Activated T-cell treated with anti-CD3 and anti-CD28 coated beads, Interleukin-2, amount 50 U/mL, for 48 hours (primary cell): ENCODE data around the gene GASK1B.

Source experiments
- DNase-seq, 2 experiments: peaks; one replicate each; pipeline ENCODE4 v3.0.0-alpha.2; 2020

Gene GASK1B

DNA sequence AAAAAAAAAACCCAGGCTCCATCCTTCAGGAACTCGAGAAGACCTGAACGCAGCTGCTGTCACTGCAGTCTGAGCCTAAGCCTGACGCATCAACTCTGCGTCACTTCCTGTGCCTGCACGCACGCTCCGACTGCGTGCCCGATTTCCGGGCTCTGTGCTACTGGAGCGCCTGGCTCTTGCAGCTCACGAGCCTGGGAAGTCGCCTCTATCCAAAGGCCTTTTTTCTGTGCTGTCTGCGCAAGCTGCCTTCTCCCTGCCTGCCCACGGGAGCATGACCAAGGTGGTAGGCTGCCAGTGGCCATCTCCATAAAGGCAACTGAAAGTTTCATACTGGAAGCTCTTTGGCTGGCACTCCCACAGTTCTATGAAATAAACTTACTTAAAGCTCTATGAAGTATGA is 9.9 kb upstream of the GASK1B start:
- DNase-seq = no peak

DNA sequence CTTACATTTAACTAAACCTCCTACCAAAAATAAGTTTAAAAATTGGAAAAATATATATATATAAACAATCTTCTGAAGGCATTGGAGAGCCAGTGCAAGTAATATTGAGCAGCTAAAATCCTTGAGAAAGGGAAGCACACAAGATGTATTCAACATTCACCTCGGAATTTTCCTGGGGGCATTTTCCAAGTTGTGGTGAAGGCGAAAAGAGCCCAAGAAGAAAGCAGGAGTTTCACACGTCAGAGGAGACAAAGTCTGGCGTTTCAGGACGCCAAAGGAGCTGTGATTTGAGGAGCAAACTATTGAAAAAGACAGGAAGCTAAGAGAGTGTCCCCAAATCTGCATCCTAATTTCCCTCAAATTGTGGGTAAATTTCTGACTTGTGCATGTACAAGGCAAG is 9.1 kb upstream of the GASK1B start:
- no peak for DNase-seq

DNA sequence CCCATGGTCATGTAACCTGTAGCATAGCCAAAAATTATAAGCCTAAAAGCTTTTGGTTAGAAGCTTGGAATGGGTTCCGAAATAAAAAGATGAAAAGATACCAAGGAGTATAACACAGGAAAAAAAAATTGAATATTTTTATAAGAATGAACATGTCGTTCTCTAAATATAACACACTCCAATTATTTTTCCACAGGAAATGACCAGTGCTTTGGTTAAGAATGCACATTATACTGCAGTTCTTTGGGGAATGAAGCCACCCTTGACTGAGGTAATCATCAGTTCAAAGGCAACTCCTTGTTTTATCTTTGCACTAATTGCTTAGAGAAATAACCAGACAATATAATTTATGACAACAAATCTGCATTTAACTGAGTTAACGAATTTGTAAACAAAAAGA is 6.6 kb upstream of the GASK1B start:
- DNase-seq = no peak

- DNase-seq = no peak
Observed at GRCh38 chr4:158176776-158177175, 4.0 kb upstream of the GASK1B start.

DNA sequence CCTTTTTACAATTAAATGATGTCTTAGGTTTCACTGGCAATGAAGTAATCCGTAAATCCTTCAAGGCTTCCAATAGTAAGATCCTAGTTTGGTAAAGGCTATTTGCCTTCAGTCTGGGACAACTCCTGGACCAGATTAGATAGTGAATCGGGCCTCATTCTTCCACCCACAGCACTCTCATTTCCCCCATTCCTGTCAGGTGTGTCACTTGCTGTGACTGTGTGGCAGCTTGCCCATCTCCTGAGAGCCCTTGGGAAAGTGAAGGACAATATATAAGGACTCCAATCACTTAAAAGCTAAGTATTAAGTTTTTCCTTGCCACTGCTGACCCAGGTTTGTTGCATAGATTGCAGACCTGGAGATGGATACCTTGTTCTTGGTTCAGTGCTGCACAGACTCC is 3.3 kb upstream of the GASK1B start:
- no peak for DNase-seq

DNA sequence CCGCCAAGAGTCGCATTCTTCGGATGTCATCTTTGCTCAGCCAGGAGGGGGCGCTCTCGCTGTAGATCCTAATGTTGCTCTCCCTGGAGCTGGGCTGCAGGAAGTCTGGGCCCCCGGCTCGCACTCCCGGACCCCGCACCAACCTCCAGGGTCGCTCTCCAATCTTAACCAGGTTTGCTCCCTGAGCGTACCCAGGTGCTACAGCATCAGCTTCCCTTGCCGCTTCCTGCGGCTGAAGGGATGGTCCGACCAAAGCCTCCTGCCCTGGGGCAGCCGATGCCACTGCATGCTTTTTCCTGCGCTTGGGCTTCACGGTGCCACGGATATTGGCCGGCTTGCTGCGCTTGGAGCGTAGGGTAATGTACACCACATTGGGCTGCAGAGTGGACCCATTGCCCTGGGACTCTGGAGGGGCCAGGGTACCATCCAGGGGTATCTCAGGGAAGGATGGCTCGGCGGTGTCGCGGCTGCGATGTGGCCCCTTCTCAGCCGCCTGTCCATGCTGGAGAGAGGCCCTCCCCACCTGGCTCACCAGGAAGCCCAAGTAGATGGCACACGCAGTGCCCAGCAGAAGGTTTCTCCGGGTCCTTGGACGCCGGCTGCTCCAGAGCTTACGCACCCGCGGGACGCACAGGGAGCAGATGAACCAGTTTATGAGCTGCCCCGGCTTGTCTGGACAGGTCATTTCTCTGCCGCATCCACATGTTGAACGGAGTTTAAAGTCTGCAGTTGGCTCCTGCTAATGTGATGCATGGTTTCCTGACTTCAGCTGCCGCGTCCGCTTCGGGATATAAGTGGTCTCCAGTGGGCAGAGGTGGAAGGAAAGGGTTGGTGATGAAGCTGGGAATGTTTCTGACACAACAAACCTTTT is 1.9 kb downstream of the GASK1B start:
- DNase-seq = peak; percentile 52 to 61

DNA sequence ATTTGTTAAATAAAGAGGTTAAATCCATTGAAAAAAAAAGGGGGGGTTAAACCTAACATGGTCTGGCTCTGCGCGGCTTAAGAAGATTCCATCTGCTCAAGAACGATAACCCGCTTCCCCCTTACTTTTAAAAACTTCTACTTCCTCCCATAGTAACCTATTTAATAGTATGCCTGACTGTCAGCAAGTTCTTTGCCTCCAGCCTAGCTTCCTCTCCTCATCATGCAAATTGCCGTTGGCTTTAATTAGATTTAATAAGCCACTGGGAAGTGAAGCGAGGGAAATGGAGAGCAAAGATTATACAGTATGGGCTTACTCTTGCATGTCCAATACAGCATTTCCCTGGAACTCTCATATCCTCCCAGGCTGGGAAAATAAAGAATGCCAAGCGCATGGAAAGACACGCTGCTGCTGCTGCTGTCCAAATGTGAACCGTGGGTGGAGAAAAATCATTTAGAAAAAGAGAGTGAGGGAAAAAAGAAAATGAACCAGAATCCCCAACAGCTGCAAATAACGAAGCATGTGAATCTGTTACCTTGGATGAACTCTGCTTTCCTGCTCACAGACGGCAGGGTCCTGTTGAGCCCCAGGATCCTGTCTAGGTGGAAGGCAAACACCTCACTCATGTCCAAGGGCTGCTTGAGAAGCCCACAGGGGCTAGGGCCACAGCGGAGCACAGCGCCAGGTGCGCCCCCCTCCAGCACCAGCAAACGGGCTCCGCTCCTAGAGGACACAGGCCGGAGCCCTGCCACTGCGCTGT is 2.7 kb downstream of the GASK1B start:
- DNase-seq = no peak

DNA sequence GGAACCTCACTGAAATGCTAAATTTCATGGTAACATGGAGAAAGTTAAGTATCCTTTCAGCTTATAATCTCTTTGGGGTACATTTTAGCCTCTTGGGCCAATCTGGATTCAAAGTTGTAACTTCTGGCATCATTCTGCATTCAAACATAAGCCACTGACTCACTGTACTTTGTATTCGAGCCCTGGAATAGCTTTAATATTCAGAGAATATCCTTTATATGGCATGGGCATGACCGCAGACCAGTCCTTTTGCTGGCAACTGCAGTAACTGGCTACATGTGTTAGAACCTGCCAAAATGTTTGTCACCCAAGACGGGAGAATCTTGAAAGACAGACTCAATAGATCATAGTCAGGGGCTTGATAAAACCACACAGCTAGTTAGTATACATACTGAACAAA is 3.3 kb downstream of the GASK1B start:
- no peak for DNase-seq

DNA sequence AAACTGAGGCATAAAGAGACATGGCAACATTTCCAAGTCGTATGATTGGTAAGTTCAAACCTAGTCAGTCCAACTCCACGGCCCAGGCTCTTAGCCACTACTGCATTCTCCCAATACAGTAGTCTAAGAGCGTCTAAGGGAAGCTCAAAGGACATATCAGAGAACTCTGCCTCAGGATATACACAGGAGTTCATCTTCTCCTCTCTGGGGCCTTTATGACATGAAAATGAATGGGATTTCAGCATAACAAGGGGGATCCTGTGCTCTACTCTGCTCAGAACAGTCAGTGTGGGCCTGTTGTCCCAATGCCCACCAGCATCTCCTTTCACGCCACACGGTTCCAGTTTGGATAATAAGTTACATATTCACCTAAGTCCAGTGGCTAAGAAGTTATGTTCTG is 4.2 kb downstream of the GASK1B start:
- DNase-seq = no peak

DNA sequence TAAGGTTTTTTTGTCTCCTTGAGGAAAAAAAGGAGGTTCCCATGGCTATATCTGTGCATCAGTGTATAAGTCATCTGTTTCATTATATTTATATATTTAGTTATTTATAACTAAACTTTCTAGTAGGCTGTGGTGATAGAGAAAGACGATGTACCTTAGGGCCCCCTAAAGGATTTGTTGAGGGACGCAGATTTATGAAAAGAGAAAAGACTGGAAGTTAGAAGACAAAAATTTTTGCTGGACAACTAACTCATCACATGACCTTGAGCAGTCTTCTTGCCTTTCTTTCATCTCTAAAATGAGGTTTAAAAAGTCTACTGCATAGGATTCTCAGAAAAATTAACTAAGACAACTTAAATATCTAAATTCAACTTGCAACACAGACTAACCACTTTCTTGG is 6.1 kb downstream of the GASK1B start:
- no peak for DNase-seq

- DNase-seq = no peak
Observed at GRCh38 chr4:158164768-158165213, 8.0 kb downstream of the GASK1B start.

DNA sequence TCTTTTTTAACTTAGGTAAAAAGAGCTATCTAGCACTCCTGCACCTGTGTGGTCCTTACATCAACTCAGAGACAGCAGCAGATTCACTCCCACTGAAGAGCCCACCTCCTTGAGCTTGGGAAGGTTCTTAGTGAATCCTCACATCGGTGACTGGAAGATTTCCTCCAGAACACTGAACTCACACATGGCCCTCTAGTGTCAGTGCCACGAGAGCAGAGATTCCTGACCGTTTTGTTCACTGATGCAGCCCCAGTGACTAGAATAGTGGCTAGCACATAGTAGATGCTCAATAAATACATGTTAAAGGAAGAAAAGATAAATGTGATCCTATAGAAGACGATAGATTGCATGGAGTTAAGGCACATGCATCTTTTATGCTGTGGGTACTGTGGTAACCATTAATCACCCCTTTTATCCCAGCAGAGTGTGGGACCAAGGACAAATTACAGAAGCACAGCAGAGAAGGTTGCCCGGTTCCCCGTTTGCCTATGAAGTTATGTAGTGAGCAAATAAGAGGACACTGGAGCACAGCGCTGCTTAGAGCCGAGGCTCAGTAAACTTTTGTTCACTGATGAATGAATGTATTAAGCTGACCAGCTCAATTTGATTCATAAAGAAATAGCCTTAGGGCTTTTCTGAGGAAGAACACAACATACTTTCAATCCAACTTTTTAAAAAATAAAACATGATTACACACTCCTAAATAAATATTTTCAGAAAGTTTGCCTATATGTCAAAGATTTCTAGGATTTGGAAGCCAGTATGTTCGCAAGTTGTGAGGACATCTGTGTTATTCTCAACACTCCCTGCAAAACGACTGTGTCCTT is 8.7 kb downstream of the GASK1B start:
- DNase-seq = no peak

GRCh38 chr4:158162631-158163030 is 10.2 kb downstream of the GASK1B start:
- no peak for DNase-seq

DNA sequence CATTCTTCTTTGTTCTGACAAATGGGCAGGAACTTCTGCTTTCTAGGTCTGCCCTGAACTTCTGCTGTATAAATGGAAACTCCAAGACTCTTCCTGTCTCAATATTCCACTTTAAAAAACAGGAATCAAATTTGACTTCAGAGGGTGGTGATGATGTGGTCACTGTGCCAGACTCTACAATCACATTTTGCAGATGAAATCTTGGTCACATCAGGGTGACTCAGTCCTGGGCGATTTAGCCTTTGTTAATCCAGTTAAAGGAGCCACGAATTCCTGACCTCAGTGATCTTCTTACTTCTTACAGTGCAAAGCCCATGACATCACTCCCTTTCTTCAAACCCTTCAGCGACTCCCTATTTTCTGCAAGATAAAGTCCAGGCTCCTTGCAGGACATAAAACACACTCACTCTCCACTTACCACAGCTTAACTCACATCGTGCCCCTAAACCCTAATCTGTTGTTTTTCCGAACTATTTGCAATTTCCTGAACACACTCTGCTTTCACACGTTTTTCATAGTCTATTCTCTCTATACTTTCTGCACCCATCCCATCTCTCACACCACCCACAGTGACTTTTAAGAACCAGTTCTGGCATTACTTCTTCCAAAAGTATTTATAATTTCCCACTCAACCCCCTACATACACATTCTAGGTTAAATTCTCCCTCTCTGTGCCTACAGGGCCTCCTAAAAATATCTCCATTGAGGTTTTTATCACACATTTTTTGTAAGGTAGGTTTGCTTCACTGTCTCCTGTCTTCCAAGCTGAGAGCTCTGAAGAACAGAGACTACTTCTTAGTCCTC is 11.1 kb downstream of the GASK1B start:
- no peak for DNase-seq

GRCh38 chr4:158159718-158160094 is 13.1 kb downstream of the GASK1B start:
- DNase-seq = no peak

- DNase-seq = no peak
Observed at GRCh38 chr4:158159054-158159717, 13.6 kb downstream of the GASK1B start.

DNA sequence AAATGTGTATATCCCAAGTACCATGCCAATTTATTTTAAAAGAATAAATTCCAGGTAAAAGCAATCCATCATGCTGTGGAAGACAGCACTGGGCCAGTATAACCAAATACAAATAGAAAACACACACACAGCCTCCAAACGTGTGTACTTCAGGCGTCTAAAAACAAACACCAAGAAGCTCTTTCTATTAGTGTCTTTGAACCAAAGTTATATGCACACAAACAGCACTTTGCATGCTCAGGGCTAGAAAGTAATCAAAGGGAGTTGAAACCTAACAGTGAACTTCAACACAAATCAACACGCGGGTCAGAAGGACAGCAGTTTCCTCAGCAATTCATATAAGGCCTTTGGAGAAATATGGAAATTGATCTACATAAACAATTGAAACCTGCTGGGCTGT is 15.4 kb downstream of the GASK1B start:
- DNase-seq = no peak

DNA sequence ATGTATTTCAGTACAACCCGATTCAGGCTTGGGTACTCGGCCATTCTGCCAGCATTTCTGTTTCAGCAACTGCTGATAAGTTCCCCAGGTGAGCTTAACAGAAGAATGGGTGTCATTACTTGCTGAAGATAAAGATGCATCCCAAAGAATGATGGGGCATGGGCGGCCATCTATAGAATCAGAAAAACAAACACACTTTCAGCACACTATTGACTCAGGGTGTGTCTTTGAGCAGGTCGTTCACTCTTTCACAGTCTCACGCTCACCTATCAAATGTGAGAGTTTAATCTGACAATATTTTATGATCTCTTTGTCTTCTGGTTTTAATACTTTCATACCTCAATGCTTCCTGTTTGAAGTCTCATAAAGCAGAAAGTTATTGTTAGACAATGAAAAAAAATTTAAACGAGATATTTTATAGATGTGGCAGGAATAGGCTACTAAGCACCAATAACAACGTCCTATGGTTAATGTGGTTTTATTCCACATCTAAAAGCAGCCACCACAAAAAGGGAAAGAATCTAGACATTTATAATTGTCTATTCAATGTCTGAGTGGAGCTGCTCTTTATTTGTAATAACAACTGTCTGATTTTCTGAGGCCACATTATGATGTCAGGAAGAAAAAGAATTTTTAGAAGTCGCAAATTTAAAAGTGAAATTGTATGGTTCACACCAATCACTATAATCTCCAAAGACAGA is 17.0 kb downstream of the GASK1B start:
- DNase-seq = no peak

GRCh38 chr4:158147151-158147550 is 25.7 kb downstream of the GASK1B start:
- DNase-seq = no peak

DNA sequence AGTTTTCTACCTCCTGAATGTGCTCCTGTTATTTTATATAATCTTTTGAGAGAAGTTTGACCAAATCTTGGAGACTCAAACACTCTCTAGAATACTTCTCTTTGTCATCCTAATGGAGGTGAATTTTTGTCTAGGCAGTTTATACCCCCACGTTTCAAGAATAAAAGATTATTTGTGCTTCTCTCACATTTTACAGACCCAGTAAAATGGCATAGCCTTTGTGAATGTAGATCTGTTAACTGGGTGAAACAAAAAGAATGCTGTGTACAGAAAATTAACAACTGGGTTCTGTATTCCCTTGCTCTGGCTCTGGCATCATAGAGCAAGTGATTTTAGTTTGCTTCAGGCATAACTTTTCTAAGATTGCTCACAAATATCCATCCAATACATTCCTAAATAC is 26.1 kb downstream of the GASK1B start:
- DNase-seq = no peak

- DNase-seq = no peak
Observed at GRCh38 chr4:158139086-158139485, 33.7 kb downstream of the GASK1B start.
